Astrocyte (in vitro differentiated cells and primary cell): ENCODE results near the gene CARD11. TPM values are rescaled to one million over a fixed set of nuclear protein-coding genes. Genes with fewer than 3 reads are reported as not detected.

Experiments
- DNase-seq: peaks from one replicate; pipeline ENCODE4 v3.0.0-alpha.2; 2010; ENCODE audit warnings: low read depth
- FAIRE-seq: peaks from 2 replicates; lab custom pipeline; 2011; peaks lifted over from hg19 to GRCh38; lab: Jason Lieb, UNC
- H2AFZ ChIP-seq: 2 replicates; pipeline ENCODE4 v1.6.0; 2012; ENCODE audit warnings: low read depth, low read length, inconsistent platforms
- H3K27ac ChIP-seq: 2 replicates; pipeline ENCODE4 v1.5.1; 2011; ENCODE audit warnings: low read depth, low read length, inconsistent platforms
- H3K27me3 ChIP-seq: 2 replicates; pipeline ENCODE4 v1.6.0; 2011; ENCODE audit warnings: low read length, inconsistent platforms; ENCODE audit not compliant: insufficient read depth
- H3K36me3 ChIP-seq: 2 replicates; pipeline ENCODE4 v1.5.1; 2011; ENCODE audit warnings: low read length, inconsistent platforms; ENCODE audit not compliant: insufficient read depth
- H3K4me1 ChIP-seq: 2 replicates; pipeline ENCODE4 v1.5.1; 2011; ENCODE audit warnings: low read length, inconsistent platforms; ENCODE audit not compliant: insufficient read depth
- H3K4me2 ChIP-seq: 2 replicates; pipeline ENCODE4 v1.6.0; 2012; ENCODE audit warnings: low read length, inconsistent platforms
- H3K4me3 ChIP-seq: 2 replicates; pipeline ENCODE4 v1.5.1; 2011; ENCODE audit warnings: low read depth, mild to moderate bottlenecking, low read length, inconsistent platforms; ENCODE audit not compliant: insufficient read depth
- H3K79me2 ChIP-seq: 2 replicates; pipeline ENCODE4 v1.6.0; 2012; ENCODE audit warnings: mild to moderate bottlenecking, low read length, inconsistent platforms; ENCODE audit not compliant: insufficient read depth
- H3K9ac ChIP-seq: 2 replicates; pipeline ENCODE4 v1.6.0; 2012; ENCODE audit warnings: mild to moderate bottlenecking, low read length, inconsistent platforms
- H3K9me3 ChIP-seq: 2 replicates; pipeline ENCODE4 v1.5.1; 2012; ENCODE audit warnings: low read depth, mild to moderate bottlenecking, low read length, inconsistent platforms; ENCODE audit not compliant: insufficient read depth
- H4K20me1 ChIP-seq: 2 replicates; pipeline ENCODE4 v1.6.0; 2012; ENCODE audit warnings: low read length, inconsistent platforms; ENCODE audit not compliant: insufficient read depth
- H3K27ac Mint-ChIP-seq: one replicate; pipeline ENCODE4 v1.8.0; 2021; ENCODE audit warnings: mild to moderate bottlenecking, mixed read lengths; ENCODE audit not compliant: unreplicated experiment
- H3K27me3 Mint-ChIP-seq: one replicate; pipeline ENCODE4 v1.8.0; 2021; ENCODE audit warnings: low read depth, mixed read lengths; ENCODE audit not compliant: unreplicated experiment
- H3K36me3 Mint-ChIP-seq: one replicate; pipeline ENCODE4 v1.8.0; 2021; ENCODE audit warnings: low read depth, mixed read lengths; ENCODE audit not compliant: unreplicated experiment
- H3K4me1 Mint-ChIP-seq: one replicate; pipeline ENCODE4 v1.8.0; 2021; ENCODE audit warnings: low read depth, mixed read lengths; ENCODE audit not compliant: unreplicated experiment
- H3K4me3 Mint-ChIP-seq: one replicate; pipeline ENCODE4 v1.8.0; 2021; ENCODE audit warnings: mild to moderate bottlenecking, moderate library complexity, mixed read lengths; ENCODE audit not compliant: unreplicated experiment
- H3K9me3 Mint-ChIP-seq: one replicate; pipeline ENCODE4 v1.8.0; 2021; ENCODE audit warnings: mild to moderate bottlenecking, mixed read lengths; ENCODE audit not compliant: unreplicated experiment
- CTCF ChIP-seq: IDR thresholded peaks from 2 replicates; pipeline ENCODE4 v1.5.1; 2011; ENCODE audit warnings: low read depth, mild to moderate bottlenecking, inconsistent platforms, low read length, moderate library complexity; ENCODE audit not compliant: insufficient read depth
- EZH2 ChIP-seq: IDR thresholded peaks from 2 replicates; pipeline ENCODE4 v1.6.1; 2012; ENCODE audit warnings: mild to moderate bottlenecking, low read length, inconsistent platforms; ENCODE audit not compliant: insufficient read depth
- total RNA-seq: library from RNA; stranded (reverse); gene quantifications from 2 replicates; pipeline ENCODE4 v1.2.1, GENCODE V29; 2021

The CARD11 gene
- total RNA-seq, 1 donor from 2014 or later = 9.5 TPM

GRCh38 chr7:2978408-2978807 is 65.3 kb downstream of the CARD11 start:
- Histone ChIP-seq H3K4me3 (no peak overlapping the region), H3K36me3 (no peaks in the 10 kb centered on the region), H3K4me1 (no peaks in the 10 kb centered on the region), H3K79me2 (no peaks in the 10 kb centered on the region), H3K4me2 (no peak overlapping the region), H3K9ac (no peak overlapping the region), H3K27ac (no peak overlapping the region), H2AFZ (no peak overlapping the region), H4K20me1 (no peaks in the 10 kb centered on the region), H3K9me3 (no peaks in the 10 kb centered on the region), H3K27me3 (peaks cover 7% of the 10 kb centered on the region)
- H3K4me1 Mint-ChIP-seq = no peaks in the 10 kb centered on the region
- no peak for TF ChIP-seq CTCF
- TF ChIP-seq EZH2 = no peak
- H3K4me3 Mint-ChIP-seq = no peak overlapping the region
- peaks cover 8% of the 10 kb centered on the region for H3K27me3 Mint-ChIP-seq
- DNase-seq (no peak), FAIRE-seq (no peak)
- peaks cover 1% of the 10 kb centered on the region for H3K9me3 Mint-ChIP-seq
- H3K36me3 Mint-ChIP-seq = peaks cover 7% of the 10 kb centered on the region
- H3K27ac Mint-ChIP-seq = no peak overlapping the region

- H3K27ac Mint-ChIP-seq = no peak overlapping the region
- peaks cover 7% of the 10 kb centered on the region for H3K27me3 ChIP-seq
- no peaks in the 10 kb centered on the region for H3K36me3 ChIP-seq
- no peak overlapping the region for H2AFZ ChIP-seq
- no peak overlapping the region for H3K9ac ChIP-seq
- no peaks in the 10 kb centered on the region for H3K4me1 ChIP-seq
- H3K79me2 ChIP-seq = no peaks in the 10 kb centered on the region
- H3K4me1 Mint-ChIP-seq = no peaks in the 10 kb centered on the region
- no peak overlapping the region for H3K4me2 ChIP-seq
- no peak for DNase-seq
- no peaks in the 10 kb centered on the region for H3K9me3 ChIP-seq
- peaks cover 1% of the 10 kb centered on the region for H3K9me3 Mint-ChIP-seq
- no peak overlapping the region for H3K27ac ChIP-seq
- H3K27me3 Mint-ChIP-seq = peaks cover 11% of the 10 kb centered on the region
- H3K4me3 Mint-ChIP-seq = no peak overlapping the region
- H3K4me3 ChIP-seq = no peak overlapping the region
- H3K36me3 Mint-ChIP-seq = peaks cover 4% of the 10 kb centered on the region
- no peaks in the 10 kb centered on the region for H4K20me1 ChIP-seq
- FAIRE-seq = no peak
- TF ChIP-seq EZH2 = no peak
Observed at GRCh38 chr7:2975821-2976371, 67.8 kb downstream of the CARD11 start.

- DNase-seq (no peak), FAIRE-seq (no peak)
- H3K9ac ChIP-seq = no peak overlapping the region
- H3K27ac ChIP-seq = no peak overlapping the region
- H3K27ac Mint-ChIP-seq = no peak overlapping the region
- peaks cover 9% of the 10 kb centered on the region for H3K27me3 ChIP-seq
- no peaks in the 10 kb centered on the region for H3K9me3 ChIP-seq
- no peaks in the 10 kb centered on the region for H3K4me1 ChIP-seq
- peaks cover 9% of the 10 kb centered on the region for H3K27me3 Mint-ChIP-seq
- no peaks in the 10 kb centered on the region for H3K36me3 ChIP-seq
- TF ChIP-seq CTCF = no peak
- TF ChIP-seq EZH2 = no peak
- no peak overlapping the region for H3K4me3 ChIP-seq
- H3K4me1 Mint-ChIP-seq = no peaks in the 10 kb centered on the region
- peaks cover 1% of the 10 kb centered on the region for H3K9me3 Mint-ChIP-seq
- H2AFZ ChIP-seq = no peak overlapping the region
- H3K36me3 Mint-ChIP-seq = peaks cover 2% of the 10 kb centered on the region
- H3K4me2 ChIP-seq = no peak overlapping the region
- no peaks in the 10 kb centered on the region for H3K79me2 ChIP-seq
- no peak overlapping the region for H3K4me3 Mint-ChIP-seq
- H4K20me1 ChIP-seq = no peaks in the 10 kb centered on the region
Observed at GRCh38 chr7:2974093-2974819, 69.4 kb downstream of the CARD11 start.
